NCI-H524 (cell line): ENCODE data around the gene TEKT4.
"Not testable (repeated sequence)": the region's sequence is repeated elsewhere in the genome, so short reads cannot be mapped to it uniquely, and the experiment has no call there.

Experiments
- DNase-seq, 2 experiments: peaks; one replicate each; lab custom pipeline; 2025; lab: John Stamatoyannopoulos, UW

The TEKT4 gene, protein sequence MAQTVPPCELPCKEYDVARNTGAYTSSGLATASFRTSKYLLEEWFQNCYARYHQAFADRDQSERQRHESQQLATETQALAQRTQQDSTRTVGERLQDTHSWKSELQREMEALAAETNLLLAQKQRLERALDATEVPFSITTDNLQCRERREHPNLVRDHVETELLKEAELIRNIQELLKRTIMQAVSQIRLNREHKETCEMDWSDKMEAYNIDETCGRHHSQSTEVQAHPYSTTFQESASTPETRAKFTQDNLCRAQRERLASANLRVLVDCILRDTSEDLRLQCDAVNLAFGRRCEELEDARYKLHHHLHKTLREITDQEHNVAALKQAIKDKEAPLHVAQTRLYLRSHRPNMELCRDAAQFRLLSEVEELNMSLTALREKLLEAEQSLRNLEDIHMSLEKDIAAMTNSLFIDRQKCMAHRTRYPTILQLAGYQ

DNA sequence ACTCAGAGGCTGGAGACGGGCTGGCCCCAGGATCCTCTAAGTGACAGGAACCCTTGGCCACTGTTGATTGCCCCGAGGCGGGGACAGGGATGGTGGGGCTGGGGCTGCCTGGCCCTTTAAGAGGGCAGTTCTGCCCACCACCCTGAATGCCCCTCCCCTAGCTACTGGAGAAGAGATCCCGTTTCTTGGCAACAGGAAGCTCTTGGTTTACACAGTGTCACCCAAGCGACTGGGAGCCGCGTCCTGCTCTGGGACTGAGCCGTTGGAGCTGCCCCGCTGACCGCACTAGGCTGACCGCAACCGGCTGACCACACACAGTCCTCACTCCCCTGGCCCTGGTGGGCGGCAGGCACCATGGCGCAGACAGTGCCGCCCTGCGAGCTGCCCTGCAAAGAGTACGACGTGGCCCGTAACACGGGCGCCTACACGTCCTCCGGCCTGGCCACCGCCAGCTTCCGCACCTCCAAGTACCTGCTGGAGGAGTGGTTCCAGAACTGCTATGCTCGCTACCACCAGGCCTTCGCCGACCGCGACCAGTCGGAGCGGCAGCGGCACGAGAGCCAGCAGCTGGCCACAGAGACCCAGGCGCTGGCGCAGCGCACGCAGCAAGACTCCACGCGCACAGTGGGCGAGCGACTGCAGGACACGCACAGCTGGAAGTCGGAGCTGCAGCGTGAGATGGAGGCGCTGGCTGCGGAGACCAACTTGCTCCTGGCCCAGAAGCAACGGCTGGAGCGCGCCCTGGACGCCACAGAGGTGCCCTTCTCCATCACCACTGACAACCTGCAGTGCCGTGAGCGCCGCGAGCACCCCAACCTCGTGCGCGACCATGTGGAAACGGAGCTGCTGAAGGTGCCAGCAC lies at the start of gene TEKT4:
Gene TEKT4 (plus strand): TSS at position 205 of the 862 bp plus-strand sequence. CDS start 150 bp downstream, at position 355.
- DNase-seq, result peak; percentile 24 to 61

DNA sequence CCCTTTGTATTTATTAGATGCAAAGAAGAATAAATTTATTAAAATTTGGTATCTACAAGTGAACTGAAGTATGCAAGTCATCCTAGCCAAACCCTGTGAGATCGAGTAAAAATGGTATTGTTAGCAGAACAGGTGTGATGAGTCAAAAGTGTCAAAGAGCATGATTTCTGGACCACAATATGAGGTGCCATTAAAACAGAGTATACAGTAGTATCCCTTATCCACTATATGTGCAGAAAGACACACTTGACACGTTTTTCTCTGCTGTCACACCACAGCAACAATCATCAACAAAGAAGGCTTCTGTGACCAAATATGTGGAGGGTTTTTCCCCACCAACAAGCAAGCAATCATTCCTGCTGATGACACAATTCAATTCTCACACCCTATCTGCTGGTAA lies 32.0 kb upstream of the TEKT4 start:
- not testable (repeated sequence) for DNase-seq

DNA sequence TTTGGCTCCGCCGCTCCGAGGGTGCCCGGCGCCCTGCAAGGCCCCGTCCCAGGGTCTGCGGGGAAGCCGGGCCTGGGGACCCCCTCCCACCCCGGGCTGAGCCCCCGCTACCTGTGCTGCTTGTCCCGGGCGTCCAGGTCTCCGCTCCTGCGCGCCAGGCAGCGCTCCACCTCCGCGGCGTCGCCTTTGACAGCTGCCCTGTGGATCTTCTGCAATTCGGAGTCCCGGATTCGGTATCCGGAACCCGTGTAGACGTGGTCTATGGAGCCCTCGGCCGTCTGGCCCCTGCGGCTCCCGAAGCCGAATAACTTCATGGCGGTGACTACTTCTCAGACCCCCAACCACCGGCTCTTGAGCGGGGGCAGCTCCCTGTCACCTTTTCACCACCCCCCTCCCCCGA lies 14.4 kb upstream of the TEKT4 start:
- DNase-seq, result not testable (repeated sequence)

DNA sequence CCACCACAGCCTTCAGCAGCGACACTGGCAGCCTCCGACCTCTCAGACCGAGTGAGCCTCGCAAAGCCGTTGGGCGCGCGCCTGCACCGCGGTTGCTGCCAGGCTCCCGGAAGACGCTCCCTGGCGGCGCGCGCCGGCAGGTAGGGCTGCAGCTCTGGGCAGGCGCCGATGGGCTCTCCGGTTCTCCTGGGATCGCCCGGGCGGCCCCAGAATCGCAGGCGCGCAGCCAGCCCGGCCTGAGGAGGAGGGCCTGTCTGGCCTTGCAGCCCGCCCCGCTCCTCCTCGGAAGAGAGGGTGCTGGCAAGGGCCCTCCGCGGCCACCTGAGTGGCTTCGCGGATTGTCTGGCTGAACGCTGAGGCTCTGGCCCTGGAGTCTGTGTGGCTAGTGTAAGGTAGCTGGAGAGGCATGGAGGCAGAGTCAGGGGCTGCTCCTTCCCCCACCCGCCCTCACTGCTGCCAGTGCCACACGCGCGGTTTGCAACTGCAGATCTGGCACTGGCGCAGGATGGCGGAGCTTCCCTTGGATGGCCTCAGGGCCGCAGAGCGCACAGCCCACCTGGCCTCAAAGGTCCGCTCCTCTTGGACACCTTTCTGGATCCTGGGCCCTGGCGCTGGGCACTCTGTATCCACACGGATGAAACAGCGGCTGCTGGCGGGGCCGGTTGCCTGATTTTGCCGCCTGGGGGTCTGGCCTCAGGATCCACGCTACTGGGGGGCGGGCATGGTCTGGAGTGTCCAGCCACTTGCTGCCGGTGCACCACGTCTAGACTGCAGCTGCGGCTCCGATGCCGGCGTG lies 13.7 kb upstream of the TEKT4 start:
- peak; percentile 5 to 35 for DNase-seq

DNA sequence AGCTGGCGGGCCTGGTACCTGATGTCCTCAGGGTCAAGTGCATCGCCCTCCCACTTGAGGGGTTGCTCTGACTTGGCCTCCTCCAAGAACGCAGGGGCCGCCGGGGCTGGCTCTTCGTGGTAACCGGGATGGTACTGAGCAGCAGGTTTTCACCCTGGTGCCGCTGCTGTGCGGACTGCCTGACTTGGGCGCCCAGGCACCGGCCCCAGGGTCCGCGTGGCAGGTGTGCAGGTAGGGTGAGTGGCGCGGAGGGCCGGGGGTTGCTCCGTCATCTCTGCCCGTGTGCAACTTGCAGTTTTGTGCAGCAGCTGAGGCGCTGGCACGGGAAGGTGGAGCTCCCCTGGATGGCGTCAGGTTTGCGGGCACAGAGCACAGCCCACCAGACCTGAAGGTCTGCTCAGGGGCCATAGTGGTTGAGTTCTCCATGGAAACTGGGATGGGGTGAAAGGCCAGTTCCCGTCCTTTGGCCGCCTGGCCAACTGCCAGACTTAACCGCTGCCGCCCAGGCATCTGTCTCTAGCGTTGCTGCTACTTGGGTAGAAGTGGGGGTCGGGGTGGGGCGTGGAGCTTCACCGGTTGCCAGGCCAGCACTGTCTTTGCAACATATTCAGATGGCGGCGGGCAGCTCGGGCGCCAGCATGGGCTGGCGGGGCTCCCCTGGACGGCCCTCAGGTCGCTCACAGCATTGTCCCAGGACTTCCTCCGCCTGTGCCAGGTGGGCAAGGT lies 12.9 kb upstream of the TEKT4 start:
- DNase-seq, result peak in 1 of 2 experiments; percentile 7

DNA sequence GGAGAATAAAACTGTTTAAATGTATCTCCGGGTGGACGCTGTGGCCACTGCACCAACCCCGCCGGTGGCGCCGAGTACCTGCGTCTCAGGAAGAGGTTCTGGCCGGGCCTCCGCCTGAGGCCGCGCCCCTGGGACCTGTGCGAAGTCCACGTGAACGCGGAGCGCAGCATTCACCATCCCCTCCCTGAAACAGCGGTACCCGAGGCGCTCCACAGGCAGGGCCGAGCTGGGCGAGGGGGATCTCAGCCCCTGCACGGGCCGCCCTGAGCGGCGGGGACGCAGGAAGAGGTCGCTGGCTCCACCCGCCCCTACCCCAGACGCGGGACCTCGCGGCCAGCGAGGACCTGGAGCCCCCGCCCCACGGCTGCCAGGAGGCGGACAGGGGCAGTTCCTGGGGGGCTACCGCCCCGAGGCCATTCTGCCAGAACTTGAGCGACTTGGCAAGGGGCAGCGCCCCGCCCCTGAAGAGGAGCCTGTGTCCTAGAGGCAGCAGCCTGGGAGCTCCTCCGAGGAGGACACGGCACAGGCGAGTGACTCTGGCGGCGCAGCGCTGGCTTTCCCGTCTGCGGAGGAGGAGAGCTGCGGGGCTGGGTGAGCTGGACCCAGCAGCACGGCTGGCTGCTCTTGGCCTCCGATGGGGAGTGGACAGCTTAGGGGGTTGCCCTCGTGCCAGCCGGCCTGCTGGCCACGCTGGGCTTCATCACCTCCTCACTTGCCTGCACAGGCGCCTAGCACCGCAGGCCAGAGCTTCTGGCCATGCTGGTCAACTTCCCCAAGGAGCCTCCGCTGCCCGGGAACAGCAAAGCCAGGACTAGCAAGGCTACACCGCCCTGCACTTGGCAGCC lies 9.7 kb upstream of the TEKT4 start:
- DNase-seq, result peak; percentile 8 to 45

DNA sequence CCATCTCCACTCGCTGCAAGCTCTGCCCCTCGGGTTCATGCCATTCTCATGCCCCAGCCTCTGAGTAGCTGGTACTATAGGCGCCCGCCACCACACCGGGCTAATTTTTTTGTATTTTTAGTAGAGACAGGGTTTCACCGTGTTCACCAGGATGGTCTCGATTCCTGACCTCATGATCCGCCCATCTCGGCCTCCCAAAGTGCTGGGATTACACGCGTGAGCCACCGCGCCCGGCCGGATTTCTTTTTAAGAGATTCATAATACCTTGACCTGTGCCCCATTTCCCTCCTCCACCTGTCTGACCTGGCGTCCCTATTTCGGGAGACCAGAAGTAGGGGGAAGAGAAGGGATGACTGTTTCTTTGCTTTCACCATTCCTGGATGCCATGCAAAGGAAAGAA lies 8.3 kb upstream of the TEKT4 start:
- not testable (repeated sequence) for DNase-seq

DNA sequence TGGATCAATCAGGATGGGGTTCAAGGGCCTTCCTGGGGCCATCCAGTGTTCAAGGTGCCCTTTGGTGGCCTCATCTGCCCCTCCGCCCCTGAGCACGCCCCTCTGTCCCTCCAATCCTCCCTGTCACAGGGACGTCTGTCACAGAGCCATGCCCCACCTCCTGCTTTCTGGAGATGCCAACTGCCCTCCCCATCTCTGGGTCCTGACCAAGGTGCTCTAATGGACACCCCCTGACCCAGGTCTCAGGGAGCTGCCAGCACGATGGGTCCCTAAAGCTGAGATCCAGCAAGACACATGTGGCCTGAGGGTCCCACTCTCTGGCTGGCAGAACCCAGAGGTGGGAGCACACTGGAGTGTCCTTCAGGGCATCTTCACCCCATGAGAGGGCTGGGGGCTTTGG lies 2.1 kb upstream of the TEKT4 start:
- DNase-seq, result no peak

DNA sequence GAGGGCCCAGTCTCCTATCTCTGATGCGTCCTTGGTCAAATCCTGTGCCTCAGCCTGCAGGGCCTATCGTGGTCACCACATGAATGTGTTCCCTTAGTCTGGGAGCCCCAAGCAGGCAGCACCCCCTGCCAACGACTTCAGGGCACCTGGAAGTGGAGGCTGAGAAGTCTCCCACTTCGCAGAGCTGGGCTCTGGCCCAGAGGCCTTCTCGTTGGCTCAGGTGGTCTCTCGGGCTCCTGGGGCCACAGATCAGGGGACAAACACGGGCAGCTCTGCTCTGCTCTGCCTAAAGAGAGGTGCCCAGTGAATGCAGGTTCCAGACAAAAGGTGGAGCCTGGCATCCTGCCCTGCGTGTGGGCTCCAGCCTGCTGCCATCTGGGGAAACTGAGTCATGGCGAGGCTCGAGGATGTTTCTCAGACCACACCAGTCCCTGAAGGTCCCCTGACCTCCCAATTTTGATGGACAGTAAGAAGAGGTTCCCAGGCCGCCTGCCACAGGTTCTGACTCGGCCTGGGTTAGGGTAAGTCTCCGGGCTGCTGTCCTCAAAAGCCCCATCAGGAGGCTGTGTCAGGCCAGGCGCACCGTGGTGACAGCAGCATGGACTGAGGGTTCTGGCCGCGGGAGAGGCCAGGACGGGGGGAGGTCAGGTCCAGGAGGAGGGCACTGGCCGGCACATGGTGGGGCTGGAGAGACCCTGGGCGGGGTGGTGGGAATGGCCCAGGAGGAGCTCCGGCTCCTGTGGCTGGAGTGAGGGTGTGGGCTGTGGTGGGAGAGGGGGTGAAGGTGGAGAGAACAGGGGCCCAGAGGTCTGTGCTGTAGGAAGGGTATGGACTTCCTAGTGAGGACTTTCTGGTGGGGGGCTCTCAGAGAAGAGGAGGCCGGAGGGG lies 1.4 kb upstream of the TEKT4 start:
- DNase-seq, result no peak

DNA sequence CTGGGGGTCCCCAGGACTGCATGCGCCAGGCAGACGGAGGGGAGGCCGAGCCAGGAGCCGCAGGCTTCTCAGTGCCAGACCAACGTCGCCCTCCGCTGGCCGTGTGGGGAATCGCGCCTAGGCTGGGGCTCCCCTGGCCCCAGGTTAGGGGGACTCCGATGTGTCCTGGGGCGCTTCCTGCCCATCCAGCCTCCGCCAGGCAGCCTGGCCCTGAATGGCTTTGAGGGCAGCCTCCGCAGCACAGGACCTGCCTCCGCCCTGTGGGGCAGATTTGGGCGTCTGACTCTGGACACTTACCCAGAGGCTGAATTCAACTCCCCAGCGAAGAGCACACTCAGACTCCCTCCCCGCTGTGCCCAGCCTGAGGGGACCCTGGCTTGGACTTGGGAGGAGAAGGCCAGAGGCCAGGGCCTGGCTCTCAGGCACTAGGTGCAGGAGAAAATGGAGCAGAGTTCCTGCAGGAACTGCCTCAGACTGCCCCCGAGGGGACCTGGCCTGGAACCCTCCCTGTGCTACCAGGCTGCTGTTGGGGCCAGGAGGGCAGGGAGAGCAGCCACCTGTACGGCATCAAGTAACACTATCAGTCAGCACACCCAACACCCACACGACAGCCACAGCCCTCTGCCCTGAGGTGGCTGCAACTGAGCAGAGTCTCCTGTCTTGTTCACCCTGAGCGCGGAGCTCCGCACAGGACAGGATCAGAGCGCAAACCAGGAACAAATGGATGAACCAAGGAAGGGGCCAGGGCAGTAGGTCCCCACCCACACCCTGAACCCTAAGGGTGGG lies 597 bp upstream of the TEKT4 start:
- DNase-seq, result peak; percentile 24 to 47

DNA sequence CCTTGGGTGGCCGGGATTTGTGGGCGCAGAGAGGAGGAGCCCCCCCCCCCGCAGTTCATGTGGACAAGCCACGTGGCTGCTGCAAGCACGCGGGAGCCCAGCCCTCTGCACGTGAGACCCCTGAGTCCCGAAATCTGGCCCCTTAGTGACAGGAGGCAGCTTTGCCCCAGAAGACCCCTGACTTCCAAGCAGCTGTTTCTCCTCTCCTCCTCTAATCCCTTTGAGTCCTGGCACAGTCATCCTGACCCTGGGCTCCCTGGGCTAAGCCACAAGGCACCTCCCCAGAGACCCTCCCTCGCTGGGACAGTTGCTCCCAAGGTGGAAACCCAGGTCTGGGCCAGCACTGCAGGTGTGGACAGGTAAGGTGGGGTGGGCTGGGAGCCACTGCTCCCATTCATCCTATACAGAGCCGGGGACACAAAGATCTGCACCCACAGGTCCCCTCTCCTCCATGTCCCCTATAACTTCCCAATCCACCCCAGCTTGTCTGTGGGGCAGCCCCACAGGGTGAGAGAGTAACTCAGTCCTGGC lies 923 bp downstream of the TEKT4 start:
- peak; percentile 5 to 26 for DNase-seq

DNA sequence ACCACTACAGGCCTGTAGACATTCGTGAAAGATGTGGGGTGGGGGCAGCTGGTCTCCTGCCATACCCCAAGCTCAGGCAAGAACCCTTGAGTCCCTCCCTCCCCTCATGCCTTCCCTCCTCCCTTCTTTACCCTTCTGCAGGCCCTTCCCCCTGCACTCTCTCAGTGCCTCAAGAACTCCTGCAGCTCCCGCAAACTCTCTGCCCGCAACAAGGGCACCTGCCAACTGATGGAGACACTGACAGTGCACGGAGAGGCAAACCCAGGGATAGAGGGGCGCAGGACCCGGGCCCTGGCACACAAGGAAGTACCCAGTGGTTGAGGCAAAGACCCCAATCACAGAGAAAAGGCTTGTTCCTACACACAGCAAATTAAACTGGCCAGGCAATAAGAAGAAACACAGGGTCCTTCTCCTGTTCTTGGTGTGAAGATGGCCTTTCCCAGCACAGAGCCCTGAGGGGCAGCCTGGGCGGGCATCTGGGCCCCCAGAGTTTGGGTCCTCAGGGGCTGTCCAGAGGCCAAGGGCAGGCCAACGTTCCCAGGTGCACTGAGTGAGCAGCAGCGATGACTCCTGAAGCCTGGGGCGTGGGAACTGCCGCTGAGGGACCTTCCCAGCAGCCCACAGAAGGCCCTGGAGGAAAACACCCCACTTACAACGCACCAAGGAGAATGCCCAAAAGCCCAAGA lies 1.6 kb downstream of the TEKT4 start:
- DNase-seq, result no peak

DNA sequence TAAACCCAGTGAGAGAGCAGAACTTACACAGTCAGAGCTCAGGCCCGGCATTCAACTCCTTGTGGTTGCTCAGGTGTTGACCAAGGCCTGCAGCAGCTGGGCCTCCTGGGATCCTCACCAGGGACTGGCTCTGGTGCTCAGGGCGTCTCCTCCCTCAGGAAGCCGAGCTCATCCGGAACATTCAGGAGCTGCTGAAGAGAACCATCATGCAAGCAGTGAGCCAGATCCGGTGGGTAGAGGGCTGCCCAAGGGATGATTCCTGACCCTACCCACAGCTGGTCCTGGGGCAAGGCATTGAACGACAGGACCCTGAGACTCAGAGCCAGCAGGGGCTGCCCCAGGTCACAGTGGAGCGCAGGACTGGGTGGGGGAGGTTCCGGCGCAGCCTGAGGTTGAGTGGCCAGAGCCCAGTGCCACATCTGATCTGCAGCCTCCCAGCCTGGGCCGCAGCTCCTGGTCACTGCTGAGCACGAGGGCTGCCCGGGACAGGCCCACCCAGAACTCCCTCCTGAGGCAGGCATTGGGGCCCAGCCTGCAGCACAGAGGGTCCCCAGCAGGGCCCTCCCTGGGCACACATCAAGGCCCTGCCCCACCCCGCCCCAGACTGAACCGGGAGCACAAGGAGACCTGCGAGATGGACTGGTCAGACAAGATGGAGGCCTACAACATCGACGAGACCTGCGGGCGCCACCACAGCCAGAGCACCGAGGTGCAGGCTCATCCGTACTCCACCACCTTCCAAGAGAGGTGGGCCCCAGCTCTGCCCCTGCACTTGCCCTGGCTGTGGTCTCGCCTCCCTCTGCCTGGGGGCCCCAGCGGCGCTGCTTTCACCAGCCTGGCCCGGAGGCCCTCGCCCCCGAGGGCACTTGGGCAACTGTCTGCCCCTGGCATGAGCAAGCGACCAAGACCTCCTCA lies 2.4 kb downstream of the TEKT4 start:
- no peak for DNase-seq

DNA sequence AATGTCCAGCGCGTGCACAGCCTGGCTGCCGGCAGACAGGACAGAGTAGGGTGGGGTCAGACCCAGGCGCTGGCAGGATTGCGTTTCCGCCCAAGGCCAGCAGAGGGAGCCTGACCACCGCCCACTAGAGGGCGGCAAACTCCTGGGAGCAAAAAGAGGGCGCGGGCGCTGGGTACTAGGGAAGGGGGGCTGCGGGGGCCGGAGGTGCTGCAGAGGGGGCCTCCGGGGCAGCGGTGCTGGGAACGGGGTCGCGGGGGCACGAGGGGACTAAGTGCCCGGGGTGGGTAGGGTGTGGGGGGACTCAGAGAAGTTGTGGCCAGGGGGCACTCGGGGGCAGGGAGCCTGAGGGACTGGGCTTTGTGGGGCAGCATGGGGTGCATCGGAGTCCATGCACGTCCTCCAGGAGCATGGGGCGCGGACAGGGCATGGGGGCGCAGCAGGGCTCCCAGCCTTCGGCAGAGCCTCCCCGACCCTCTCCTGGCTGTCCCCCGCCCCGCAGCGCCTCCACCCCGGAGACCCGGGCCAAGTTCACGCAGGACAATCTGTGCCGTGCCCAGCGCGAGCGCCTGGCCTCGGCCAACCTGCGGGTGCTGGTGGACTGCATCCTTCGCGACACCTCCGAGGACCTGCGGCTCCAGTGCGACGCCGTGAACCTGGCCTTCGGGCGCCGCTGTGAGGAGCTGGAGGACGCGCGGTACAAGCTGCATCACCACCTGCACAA lies 3.2 kb downstream of the TEKT4 start:
- DNase-seq, result peak; percentile 43 to 51

DNA sequence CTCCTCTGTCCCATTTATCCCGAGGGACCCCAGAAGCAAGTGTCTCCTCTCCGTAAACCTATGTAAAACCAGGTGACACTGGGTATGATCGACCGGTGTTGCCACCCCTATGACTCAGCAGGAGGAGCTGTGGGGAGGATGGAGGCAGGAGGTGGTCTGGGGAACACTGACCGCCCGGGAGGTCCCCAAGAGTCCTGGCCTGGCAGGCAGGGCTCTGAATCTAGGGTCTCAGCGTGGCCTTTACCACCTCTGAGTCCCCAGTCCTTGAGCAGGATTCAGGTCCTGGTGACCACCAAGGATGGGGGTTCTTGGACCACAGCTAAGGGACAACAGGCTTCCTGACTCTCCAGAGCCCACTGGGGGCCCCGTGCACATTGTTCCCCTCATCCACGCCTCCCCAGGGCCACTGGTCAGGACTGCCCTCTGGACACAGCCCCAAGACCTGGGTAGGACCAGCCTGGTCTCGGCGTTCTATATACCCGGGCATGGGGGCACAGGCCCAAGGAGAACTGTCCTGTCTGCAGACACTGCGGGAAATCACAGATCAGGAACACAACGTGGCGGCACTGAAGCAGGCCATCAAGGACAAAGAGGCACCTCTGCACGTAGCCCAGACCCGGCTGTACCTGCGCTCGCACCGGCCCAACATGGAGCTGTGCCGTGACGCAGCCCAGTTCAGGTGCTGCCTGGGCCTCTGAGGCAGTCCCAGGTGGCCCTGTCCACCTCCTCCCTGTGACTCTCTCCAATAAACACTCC lies 4.0 kb downstream of the TEKT4 start:
- DNase-seq, result no peak
